T-helper 1 cell (primary cell): Measurements from ENCODE around the gene CABLES1.
"Not testable (repeated sequence)": the region's sequence is repeated elsewhere in the genome, so short reads cannot be mapped to it uniquely, and the experiment has no call there.

Source experiments
- DNase-seq, 5 donors: peaks; one replicate each; pipeline ENCODE4 v3.0.0-alpha.2; 2012 to 2020
- total RNA-seq, 4 donors: gene quantifications; one replicate each; lab custom pipeline; 2026; lab: John Stamatoyannopoulos, UW

Gene CABLES1
- total RNA-seq: 0.08 to 0.61 (median 0.33) reads per million in 4 donors

DNA sequence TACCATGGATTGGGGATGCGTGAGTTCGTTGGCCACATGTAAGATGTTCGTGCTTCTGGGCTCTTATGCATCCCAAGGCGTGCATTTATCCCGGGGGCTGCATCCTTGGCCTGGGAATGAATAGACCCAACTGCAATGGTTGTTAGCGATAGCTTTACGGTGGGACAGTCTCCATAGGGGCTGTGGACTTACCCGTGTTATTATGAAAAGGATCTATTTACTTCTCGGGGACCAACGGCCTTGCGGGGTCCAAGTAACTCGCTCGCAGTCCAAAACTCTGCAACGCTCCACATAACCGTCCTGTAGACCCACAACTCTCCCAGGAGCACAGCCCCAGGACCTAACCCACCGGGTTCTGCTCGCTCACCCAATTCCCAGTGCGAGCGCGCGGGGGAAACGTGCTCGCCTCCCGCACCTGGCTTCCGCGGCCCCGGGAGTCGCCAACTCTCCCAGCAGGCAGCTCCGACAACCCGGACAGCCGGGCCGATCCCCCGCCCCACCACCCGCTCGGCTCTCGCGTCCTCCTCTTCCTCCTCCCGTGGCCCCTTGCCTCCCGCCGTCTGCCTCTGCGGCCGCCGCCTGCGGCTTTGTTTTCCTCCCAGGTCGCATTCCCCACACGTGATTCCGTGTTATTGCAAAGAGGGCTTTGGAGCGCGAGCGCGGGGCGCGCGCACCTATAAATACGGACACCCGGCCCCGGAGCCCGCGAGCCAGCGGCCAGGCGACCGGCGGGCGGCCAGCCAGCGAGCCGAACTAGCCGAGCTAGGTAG is at the start of gene CABLES1:
Gene CABLES1 (plus strand): TSS at position 706 of the 770 bp plus-strand sequence. CDS start 278 bp downstream, outside the sequence.
- peak in 1 of 5 donors; percentile 32 for DNase-seq

DNA sequence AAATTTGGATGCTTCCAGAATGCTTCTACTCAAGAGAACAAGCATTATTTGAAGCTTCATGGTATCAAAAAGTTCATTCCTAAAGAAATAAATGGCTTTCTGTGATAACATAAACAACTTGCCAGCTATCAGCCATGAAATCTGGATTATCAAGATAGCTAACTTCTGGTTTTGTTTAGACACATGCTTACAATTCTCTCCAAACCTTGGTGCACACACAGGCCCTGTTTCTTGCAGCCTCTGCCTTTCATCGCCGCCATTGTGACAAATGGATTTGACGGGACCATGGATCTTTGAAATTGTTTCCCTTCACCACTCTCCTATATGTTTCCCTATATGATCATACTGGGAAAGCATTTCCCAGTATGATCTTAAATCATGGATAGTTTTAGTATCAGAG is 47.9 kb upstream of the CABLES1 start:
- no peak for DNase-seq

- no peak for DNase-seq
These were observed 47.0 kb upstream of the CABLES1 start for GRCh38 chr18:23088310-23088709.

DNA sequence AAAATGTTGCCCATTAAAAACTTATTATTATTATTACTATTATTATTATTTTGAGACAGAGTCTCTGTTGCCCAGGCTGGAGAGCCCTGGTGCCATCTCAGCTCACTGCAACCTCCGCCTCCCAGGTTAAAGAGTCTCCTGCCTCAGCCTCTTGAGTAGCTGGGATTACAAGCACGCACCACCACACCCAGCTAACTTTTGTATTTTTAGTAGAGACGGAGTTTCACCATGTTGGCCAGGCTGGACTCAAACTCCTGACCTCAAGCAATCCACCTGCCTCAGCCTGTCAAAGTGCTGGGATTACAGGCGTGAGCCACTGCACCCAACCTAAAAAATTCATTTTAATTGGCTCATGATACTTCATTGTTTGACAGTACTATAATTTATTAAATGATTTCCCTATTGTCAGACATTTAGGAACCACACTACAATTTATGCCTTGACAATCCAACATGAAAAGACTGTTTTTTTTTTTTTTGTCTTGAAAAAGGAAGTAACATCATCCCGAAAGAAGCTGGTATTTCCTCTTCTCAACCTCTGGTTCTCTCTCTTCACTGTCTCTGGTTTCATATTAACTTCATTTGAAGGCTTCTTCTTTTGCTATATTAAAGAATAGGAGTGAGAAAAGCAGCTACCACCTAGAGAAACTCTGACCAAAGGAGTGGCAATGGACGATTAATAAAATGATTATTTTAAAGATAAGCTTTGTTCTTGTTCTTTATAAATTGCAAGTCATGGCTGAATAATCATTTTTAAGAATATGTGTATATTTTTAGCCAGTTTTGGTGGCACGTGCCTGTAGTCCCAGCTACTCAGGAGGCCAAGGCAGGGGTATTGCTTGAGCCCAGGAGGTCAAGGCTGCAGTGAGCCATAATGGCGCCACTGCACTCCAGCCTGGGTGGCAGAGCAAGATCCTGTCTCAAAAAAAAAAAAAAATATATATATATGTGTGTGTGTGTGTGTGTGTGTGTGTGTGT is 44.0 kb upstream of the CABLES1 start:
- DNase-seq: peak in 1 of 5 donors; percentile 39

DNA sequence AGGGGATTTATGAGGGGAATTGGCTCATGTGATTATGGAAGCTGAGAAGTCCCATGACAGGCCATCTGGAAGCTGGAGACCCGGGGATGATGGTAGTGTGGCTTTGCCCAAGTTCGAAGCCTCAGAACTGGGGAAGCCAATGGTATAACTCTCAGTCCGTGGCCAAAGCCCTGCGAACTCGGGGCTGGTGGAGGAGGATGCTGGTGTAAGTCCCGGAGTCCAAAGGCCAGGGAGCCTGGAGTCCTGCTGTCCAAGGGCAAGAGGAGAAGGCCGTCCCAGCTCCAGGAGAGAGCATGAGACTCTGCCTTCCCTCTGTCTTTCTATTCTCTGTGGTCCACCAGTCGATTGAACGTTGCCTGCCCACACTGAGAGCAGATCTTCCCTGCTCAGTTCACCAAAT is 43.2 kb upstream of the CABLES1 start:
- DNase-seq: no peak

DNA sequence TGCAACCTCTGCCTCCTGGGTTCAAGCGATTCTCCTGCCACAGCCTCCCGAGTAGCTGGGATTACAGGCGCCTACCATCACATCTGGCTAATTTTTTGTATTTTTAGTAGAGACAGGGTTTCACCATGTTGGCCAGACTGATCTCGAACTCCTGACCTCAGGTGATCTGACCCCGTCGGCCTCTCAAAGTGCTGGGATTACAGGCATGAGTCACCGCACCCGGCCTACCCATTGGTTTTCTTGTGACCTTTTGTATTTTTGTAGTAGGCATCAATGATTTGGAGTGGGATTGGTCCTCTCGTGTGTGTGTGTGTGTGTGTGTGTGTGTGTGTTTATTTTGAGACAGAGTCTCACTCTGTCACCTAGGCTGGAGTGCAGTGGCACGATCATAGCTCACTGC is 42.2 kb upstream of the CABLES1 start:
- DNase-seq: not testable (repeated sequence)

DNA sequence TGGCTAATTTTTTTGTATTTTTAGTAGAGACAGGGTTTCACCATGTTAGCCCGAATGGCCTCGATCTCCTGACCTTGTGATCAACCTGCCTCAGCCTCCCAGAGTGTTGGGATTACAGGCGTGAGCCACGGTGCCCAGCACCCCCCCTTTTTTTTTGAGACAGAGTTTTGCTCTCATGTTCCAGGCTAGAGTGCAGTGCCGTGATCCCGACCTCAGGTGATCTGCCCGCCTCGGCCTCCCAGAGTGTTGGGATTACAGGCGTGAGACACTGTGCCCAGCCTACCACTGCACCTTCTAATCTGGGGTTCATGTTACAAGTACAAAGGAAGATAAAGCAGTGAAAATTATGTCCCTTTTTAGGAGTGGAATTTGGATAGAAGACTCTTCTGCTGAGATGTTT is 41.5 kb upstream of the CABLES1 start:
- no peak for DNase-seq

DNA sequence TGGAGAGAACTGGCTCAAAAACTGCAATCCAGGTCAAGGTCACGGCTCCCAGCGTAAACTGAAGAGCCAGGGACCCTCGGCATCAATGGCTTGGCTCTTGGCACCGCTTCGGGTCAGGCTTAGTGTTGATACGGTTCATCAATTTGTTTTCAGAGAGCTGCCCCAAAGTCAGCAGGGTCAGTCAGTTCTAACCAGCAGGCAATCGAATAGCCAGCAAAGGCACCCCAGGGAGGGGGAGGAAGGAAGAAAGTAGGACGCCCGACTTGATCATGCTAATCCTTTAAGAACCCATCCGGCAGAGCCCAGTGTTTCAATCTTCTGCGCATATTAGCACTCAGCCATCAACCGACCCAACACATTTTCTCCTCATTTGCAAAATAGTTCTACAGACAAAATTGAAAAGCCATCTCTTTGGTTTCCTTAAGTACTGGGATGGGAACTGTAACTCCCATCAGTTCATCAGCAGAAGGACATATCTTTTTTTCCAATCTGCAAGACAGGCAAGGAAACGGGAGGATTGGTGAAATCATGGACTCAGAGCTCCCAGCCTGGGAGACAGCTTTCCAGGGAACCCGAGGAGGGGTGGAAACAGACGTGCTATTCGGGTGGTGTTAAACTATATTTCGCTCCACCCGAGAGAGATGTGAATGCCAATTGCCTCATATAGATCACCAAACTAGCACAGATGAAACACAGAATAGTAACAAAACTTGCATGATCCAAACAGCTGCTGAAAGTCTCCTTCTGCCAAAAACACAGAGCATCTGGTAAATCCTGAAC is 40.7 kb upstream of the CABLES1 start:
- DNase-seq: no peak

DNA sequence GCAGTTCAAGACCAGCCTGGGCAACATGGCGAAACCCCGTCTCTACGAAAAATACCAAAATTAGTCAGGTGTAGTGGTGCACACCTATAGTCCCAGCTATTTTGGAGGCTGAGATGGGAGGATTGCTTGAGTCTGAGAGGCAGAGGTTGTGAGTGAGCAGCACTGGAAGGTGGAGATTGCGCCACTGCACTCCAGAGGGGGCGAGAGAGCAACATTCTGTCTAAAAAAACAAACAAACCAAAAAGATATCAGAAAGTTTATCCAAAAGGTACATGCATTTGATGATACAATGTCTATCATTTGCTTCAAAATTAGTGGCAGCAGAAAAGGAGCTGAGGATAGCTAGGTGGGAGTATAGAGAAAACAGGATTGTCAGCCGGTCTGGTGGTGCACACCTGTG is 39.8 kb upstream of the CABLES1 start:
- no peak for DNase-seq

- not testable (repeated sequence) for DNase-seq
These were observed 38.3 kb upstream of the CABLES1 start for GRCh38 chr18:23097016-23097415.

DNA sequence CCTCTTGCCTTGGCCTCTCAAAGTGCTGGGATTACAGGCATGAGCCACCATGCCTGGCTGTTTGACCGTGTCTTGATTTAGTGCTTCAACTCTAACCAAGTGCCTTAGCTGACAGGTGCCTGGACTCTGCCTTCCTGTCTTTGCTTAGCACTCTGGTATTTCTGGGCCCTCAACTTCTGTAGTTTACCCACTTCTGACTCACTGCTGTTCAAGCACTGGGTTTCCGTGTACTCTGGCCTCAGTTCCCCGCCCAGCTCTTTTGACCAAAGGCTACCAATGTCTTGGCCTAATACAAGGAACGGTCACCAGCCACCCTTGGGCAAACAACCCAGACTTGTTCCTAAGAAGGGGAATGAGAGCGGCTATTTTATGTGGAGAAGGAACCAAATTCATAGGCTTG is 35.7 kb upstream of the CABLES1 start:
- no peak for DNase-seq

DNA sequence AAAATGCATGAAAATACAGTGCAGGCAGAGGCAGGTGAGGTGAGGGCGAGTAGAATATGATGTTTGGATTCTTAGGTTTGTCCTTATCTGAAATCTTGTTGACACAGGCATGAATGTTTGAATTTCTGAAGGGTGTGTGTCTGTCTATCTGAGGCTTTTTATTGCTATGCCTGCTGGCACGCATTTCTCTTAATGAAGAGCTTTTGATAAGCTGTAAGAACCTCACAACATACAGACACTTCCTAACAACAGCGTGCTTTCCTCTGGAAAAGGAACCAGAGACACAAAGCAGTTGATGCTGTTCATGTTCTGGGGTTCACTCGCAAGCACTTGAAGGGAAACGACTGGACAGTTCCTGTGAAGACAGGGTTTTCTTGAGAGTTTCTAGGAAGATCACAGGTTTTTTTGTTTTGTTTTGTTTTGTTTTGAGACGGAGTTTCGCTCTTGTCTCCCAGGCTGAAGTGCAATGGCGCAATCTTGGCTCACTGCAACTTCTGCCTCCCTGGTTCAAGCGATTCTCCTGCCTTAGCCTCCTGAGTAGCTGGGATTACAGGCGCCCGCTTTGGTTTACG is 33.3 kb upstream of the CABLES1 start:
- no peak for DNase-seq

DNA sequence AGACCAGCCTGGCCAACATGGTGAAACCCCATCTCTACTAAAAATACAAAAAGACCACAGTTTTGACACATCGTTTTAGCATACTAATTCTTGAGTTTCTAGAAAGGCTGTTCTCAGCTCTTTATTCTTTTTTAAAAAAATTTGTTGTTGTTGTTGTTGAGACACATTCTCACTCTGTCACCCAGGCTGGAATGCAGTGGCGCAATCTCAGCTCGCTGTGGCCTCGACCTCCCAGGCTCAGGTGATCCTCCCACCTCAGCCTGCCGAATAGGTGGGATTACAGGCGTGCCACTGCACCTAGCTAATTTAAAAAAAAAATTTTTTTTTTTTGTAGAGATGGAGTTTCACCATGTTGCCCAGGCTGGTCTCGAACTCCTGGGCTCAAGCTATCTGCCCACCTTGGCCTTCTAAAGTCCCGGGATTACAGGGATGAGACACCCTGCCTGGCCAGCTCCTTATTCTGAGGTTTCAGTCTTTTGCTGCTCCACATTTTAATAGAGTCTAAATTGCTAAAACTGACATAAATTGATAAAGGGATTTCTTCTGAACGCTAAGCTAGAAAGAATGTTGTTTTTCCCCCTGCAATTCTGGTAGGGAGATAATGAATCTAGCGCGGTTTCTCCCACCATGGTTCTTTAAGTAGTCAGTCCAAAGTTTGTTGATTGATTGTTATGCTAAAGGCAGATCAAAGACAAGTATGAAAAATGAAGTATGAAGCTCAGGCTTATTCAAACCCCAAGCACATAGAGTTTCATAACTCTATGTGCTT is 32.6 kb upstream of the CABLES1 start:
- no peak for DNase-seq

DNA sequence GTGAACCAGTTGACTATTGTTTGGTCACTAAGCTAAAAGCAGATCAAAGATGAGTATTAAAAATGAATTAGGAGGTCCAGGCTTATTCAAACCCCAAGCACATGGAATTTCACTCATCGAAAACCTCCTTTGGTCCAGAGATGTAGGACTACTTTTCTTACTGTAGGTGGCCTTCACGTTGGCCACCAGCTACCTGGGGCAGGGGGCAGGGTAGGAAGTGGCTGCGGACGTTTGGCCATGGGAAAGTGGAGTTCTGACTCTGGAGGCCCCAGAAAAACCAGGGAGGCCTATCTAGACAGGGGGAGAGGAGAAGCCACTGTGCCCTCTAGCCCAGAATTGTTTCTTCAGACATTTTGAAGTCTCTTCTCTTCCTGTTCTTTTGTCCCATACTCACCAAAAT is 31.8 kb upstream of the CABLES1 start:
- DNase-seq: no peak

GRCh38 chr18:23105030-23105429 is 30.3 kb upstream of the CABLES1 start:
- DNase-seq: no peak

DNA sequence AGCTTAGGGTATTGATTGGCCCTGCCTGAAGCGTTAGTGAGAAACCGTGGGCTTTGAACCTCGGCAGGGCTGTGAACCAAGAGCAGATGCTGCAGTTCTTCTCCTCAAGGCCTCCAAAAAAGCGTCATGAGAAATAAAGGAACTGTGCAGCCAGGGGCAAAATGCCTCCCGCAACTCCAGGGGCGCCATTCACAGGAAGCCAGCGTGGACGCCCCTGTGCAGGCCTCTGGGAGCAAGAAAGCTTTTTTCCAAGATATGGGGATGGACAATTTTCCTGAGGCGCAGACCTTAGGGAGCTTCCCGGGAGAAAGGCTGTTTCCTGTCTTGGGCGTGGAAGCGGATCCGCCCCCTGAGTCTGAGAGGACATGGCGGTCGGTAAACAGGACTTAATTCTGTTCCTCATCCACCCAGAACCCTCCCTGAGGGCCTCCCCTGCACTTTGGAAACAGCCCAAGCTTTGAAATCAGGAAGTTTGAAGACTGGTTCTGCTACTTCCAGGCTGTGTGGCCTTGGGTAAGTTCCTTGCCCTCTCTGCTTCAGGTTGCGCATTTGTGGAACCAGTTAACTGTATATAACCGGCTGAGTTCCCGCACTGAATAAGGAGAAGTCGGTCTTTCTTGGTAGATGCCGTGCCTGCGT is 29.6 kb upstream of the CABLES1 start:
- no peak for DNase-seq

DNA sequence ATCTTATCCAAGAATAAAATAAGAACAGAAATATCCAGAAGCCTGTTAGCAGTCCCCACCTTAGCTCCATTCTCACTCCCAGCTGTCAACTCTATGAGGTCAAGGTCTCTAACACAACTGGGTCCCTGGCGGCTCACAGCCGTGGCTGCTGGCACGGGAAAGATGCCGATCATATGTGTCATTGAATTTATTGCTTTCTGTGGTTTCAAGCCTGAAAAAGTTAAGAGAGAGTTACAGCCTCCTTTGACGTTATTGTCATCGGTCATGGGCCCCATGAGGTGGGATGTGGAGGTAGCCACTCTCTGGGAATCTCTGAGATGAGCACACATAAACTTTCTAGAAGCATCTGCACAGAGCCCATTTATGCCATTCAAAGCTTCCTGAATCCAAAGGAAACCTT is 28.7 kb upstream of the CABLES1 start:
- no peak for DNase-seq

DNA sequence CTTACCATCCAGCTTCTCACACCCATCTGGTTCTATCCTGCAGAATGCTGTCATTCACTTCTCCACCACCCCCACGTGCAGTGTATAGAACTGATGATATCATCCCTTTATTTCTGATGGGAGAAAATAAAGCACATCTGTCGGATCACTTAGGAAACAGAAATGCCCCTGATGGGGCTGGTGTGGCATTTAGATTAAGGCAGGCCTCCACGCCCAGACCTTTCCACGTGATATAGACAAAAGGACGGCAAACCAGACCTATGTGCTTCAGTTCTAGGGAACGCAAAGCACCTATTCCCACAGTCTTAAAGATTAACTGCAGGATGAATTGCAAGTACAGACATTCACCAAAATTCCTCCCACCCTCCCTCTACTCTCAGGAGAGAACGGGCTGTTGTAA is 27.6 kb upstream of the CABLES1 start:
- DNase-seq: no peak

- no peak for DNase-seq
These were observed 26.8 kb upstream of the CABLES1 start for GRCh38 chr18:23108496-23108895.

DNA sequence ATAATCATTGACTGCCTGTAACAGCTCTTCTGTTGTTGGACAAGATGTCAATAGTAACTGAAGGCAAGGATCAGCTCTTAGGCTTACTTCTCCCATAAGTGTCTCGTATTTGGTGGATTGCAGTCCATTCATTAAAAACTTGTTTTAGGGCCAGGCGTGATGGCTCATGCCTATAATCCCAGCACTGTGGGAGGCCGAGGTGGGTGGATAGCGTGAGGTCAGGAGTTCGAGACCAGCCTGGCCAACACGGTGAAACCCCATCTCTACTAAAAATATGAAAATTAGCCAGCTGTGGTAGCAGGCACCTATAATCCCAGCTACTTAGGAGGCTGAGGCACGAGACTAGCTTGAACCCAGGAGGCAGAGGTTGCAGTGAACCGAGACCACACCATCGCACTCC is 26.1 kb upstream of the CABLES1 start:
- DNase-seq: not testable (repeated sequence)

- no peak for DNase-seq
These were observed 21.7 kb upstream of the CABLES1 start for GRCh38 chr18:23113576-23113975.
